ENCODE measurements around the gene TAB3. TPM values are rescaled to one million over a fixed set of nuclear protein-coding genes. Genes with fewer than 3 reads are reported as not detected.
"Not testable (repeated sequence)": the region's sequence is repeated elsewhere in the genome, so short reads cannot be mapped to it uniquely, and the experiment has no call there.

TAB3 gene
- total RNA-seq, 4 donors from 2014 or later, result 9.7 to 25.8 (median 19.2) TPM

DNA sequence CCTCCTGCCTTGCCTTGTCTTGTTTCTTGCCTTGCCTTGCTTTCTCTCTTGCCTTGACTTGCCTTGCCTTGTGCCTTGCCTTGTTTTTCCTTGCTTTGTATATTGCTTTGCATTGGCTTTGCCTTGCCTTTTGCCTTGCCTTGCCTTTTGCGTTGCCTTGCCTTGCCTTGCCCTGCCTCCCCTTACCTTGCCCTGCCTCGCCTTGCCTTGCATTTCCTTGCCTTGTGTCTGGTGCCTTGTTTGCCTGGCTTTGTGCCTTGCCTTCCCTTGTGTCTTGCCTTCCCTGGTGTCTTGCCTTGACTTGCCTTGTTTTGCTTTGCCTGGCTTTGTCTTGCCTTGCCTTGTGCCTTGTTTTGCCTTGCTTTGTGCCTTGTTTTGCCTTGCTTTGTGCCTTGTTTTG lies 89.7 kb downstream of the TAB3 start:
- Histone ChIP-seq H3K27ac (no peak overlapping the region), H3K36me3 (no peaks in the 10 kb centered on the region), H3K9me3 (no peaks in the 10 kb centered on the region), H3K4me3 (no peak overlapping the region), H3K27me3 (no peaks in the 10 kb centered on the region), H3K4me1 (no peaks in the 10 kb centered on the region)
- TF ChIP-seq CTCF (IDR thresholded peaks at IDR 0.05 in 4 of 5, conservative IDR thresholded peaks at IDR 0.05 in 1 of 5), result no peak
- TF ChIP-seq POLR2A (IDR thresholded peaks at IDR 0.05), result no peak
- in situ Hi-C loops (cut with MboI; ENCODE audit: low sequenced_read_pairs in 4 of 4), result no loop called here
- ATAC-seq, result no peak
- intact Hi-C loops (cut with DNase I; ENCODE audit: low total_unique reads), result no loop called here
- no peak for DNase-seq

DNA sequence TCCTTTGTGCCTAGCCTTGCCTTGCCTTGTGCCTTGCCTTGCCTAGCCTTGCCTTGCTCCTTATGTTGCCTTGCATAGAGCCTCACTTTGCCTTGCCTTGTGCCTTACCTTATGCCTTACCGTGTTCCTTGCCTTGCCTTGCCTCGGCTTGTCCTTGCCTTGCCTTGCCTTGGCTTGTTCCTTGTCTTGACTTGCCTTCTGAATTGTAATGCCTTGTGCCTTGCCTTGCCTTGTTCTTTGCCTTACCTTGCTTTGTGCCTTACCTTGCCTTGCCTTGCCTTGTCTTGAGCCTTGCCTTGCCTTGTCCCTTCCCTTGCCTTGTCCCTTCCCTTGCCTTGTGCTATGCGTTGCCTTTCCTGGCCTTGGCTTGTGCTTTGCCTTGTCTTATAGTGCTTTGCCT lies 90.2 kb downstream of the TAB3 start:
- Histone ChIP-seq H3K36me3 (no peaks in the 10 kb centered on the region), H3K4me1 (no peaks in the 10 kb centered on the region), H3K27me3 (no peaks in the 10 kb centered on the region), H3K4me3 (no peak overlapping the region), H3K9me3 (no peaks in the 10 kb centered on the region), H3K27ac (no peak overlapping the region)
- DNase-seq (no peak), ATAC-seq (no peak)
- TF ChIP-seq POLR2A (IDR thresholded peaks at IDR 0.05) (no peak), CTCF (IDR thresholded peaks at IDR 0.05 in 4 of 5, conservative IDR thresholded peaks at IDR 0.05 in 1 of 5) (no peak)
- intact Hi-C loops (cut with DNase I; ENCODE audit: low total_unique reads), result no loop called here
- in situ Hi-C loops (cut with MboI; ENCODE audit: low sequenced_read_pairs in 4 of 4), result no loop called here

- H3K9me3 ChIP-seq; ATAC-seq; intact Hi-C loops (cut with DNase I; ENCODE audit: low total_unique reads); H3K4me1 ChIP-seq; in situ Hi-C loops (cut with MboI; ENCODE audit: low sequenced_read_pairs in 4 of 4); H3K27me3 ChIP-seq; H3K4me3 ChIP-seq; H3K27ac ChIP-seq; H3K36me3 ChIP-seq; DNase-seq: not testable (repeated sequence)
These were observed 91.8 kb downstream of the TAB3 start for GRCh38 chrX:30797301-30797700.

DNA sequence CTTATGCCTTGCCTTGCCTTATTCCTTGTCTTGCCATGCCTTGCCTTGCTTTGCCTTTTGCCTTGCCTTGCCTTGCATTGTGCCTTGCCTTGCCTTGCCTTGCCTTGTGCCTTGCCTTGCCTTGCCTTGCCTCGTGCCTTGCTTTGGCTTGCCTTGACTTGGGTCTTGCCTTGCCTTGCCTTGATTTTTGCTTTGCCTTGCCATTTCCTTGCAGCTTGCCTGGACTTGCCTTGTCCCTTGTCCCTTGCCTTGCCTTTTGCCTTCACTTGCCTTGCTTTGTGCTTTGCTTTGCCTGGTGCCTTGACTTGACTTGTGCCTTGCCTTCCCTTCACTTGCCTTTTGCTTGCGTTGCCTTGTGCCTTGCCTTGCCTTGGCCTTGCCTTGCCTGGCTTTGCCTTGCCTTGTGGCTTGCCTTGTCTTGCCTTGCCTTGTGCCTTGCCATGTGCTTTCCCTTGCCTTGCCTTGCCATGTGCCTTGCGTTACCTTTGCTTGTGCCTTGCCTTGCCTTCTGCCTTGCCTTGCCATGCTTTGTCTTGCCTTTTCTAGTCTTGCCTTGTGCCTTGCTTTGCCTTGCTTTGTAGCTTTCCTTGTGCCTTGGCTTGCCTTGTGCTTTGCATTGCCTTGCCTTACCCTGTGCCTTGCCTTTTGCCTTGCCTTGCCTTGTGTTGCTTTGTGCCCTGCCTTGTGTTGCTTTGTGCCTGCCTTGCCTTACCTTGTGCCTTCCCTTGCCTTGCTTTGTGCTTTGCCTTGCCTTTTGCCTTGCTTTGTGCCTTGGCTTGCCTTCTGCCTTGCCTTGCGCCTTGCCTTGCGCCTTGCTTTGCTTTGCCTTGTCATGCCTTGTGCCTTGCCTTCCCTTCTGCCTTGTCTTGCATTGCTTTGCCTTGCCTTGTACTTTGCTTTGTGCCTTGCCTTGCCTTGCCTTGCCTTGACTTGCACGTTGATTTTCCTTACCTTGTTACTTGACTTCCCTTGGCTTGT lies 92.8 kb downstream of the TAB3 start:
- no peak for TF ChIP-seq POLR2A (IDR thresholded peaks at IDR 0.05)
- no peak for TF ChIP-seq CTCF (IDR thresholded peaks at IDR 0.05 in 4 of 5, conservative IDR thresholded peaks at IDR 0.05 in 1 of 5)
- in situ Hi-C loops (cut with MboI; ENCODE audit: low sequenced_read_pairs in 4 of 4), result no loop called here
- Histone ChIP-seq H3K4me3 (no peak overlapping the region), H3K36me3 (no peaks in the 10 kb centered on the region), H3K9me3 (no peaks in the 10 kb centered on the region), H3K4me1 (no peaks in the 10 kb centered on the region), H3K27me3 (no peaks in the 10 kb centered on the region), H3K27ac (no peak overlapping the region)
- DNase-seq (no peak), ATAC-seq (no peak)
- intact Hi-C loops (cut with DNase I; ENCODE audit: low total_unique reads), result no loop called here

- in situ Hi-C loops (cut with MboI; ENCODE audit: low sequenced_read_pairs in 4 of 4), result no loop called here
- DNase-seq (no peak), ATAC-seq (no peak)
- no peaks in the 10 kb centered on the region for H3K27me3 ChIP-seq
- no peaks in the 10 kb centered on the region for H3K36me3 ChIP-seq
- H3K4me3 ChIP-seq, result no peak overlapping the region
- H3K4me1 ChIP-seq, result no peaks in the 10 kb centered on the region
- TF ChIP-seq POLR2A (IDR thresholded peaks at IDR 0.05) (no peak), CTCF (IDR thresholded peaks at IDR 0.05 in 4 of 5, conservative IDR thresholded peaks at IDR 0.05 in 1 of 5) (no peak)
- intact Hi-C loops (cut with DNase I; ENCODE audit: low total_unique reads), result no loop called here
- H3K9me3 ChIP-seq, result no peaks in the 10 kb centered on the region
- no peak overlapping the region for H3K27ac ChIP-seq
These were observed 94.6 kb downstream of the TAB3 start for GRCh38 chrX:30794497-30794896.

All from gastrocnemius medialis (tissue), 4 donors.